ENCODE measurements around the gene CCN6. TPM values are rescaled to one million over a fixed set of nuclear protein-coding genes. Genes with fewer than 3 reads are reported as not detected.

The CCN6 gene
- total and polyA plus RNA-seq, 10 donors, result 0.03 TPM; not detected in 9

DNA sequence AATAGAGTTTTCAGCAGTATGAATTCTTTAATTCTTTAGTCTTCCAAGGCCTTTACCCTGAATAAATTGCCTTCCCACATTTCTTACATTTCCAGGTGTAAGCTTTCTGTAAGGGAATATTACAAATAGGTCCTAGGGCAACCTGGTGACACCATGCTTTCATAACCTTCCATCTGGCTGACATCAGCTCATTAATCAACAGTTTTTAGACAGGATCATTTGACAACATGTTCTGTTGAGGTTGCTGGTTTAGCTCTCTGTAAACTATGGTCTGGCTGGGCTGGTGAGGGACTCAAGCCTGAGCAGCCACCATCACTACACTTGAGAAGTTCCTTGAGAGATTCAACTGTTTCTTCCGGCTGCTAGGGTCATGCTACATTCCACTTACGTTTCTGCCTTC is 52.7 kb downstream of the CCN6 start:
- H3K4me3 ChIP-seq, result no peak overlapping the region
- DNase-seq, result no peak
- no peaks in the 10 kb centered on the region for H3K27me3 ChIP-seq (replicated peaks in 1 of 7)
- no peaks in the 10 kb centered on the region for H3K4me1 ChIP-seq
- intact Hi-C loops (cut with DNase I; ENCODE audit: low total_unique reads), result no loop called here
- peaks cover 0 to 6% (median 0%) of the 10 kb centered on the region in 8 donors for H3K9me3 ChIP-seq
- peaks cover 0 to 7% (median 0%) of the 10 kb centered on the region in 6 donors for H3K36me3 ChIP-seq
- 64 to 88% (median 76%) methylated on average over 2 of the region's 2 CpGs for WGBS, 5 donors
- no peak for TF ChIP-seq POLR2A (IDR thresholded peaks at IDR 0.05)
- TF ChIP-seq POLR2AphosphoS5 (IDR thresholded peaks at IDR 0.05), result no peak
- TF ChIP-seq, protein P1, sequence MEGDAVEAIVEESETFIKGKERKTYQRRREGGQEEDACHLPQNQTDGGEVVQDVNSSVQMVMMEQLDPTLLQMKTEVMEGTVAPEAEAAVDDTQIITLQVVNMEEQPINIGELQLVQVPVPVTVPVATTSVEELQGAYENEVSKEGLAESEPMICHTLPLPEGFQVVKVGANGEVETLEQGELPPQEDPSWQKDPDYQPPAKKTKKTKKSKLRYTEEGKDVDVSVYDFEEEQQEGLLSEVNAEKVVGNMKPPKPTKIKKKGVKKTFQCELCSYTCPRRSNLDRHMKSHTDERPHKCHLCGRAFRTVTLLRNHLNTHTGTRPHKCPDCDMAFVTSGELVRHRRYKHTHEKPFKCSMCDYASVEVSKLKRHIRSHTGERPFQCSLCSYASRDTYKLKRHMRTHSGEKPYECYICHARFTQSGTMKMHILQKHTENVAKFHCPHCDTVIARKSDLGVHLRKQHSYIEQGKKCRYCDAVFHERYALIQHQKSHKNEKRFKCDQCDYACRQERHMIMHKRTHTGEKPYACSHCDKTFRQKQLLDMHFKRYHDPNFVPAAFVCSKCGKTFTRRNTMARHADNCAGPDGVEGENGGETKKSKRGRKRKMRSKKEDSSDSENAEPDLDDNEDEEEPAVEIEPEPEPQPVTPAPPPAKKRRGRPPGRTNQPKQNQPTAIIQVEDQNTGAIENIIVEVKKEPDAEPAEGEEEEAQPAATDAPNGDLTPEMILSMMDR (IDR thresholded peaks at IDR 0.05 in 8 of 11, conservative IDR thresholded peaks at IDR 0.05 in 3 of 11), result no peak
- H3K27ac ChIP-seq, result no peak overlapping the region

GRCh38 chr6:112109262-112109661 is 55.4 kb downstream of the CCN6 start:
- no peak for TF ChIP-seq POLR2AphosphoS5 (IDR thresholded peaks at IDR 0.05)
- Histone ChIP-seq H3K36me3 (no peaks in the 10 kb centered on the region), H3K4me3 (no peak overlapping the region), H3K4me1 (no peaks in the 10 kb centered on the region), H3K9me3 (peaks cover 0 to 6% (median 0%) of the 10 kb centered on the region in 8 donors), H3K27me3 (replicated peaks in 1 of 7) (no peaks in the 10 kb centered on the region), H3K27ac (no peak overlapping the region)
- no peak for DNase-seq
- WGBS, 5 donors, result 62 to 85% (median 75%) methylated on average over 9 of the region's 9 CpGs
- intact Hi-C loops (cut with DNase I; ENCODE audit: low total_unique reads), result no loop called here

DNA sequence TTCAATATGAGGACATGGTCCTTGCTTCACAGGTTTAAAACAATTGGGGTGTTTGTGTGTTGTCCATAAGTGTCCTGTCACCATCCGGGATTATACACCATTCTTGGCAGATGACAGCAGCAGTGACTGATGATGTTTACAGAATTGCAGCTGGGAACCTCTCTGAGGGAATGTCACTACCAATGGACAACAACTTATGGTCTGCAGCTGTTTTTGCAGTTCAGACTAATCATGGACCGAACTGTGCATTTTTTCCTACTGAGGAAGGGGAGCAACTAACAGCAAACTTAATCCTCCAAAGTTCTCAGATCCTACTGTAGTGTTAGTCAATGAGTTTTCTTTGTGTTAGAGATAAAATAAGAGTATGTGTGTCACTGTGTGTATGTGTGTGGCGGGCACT is 59.5 kb downstream of the CCN6 start:
- 78 to 91% (median 84%) methylated on average over 3 of the region's 3 CpGs for WGBS, 5 donors
- H3K27ac ChIP-seq, result no peak overlapping the region
- DNase-seq, result no peak

GRCh38 chr6:112113918-112114317 is 60.0 kb downstream of the CCN6 start:
- no peak for TF ChIP-seq POLR2A (IDR thresholded peaks at IDR 0.05)
- no peak for TF ChIP-seq POLR2AphosphoS5 (IDR thresholded peaks at IDR 0.05)
- TF ChIP-seq, protein P1 (IDR thresholded peaks at IDR 0.05 in 8 of 11, conservative IDR thresholded peaks at IDR 0.05 in 3 of 11), result no peak
- Histone ChIP-seq H3K27me3 (replicated peaks in 1 of 7) (no peaks in the 10 kb centered on the region), H3K4me3 (no peak overlapping the region), H3K4me1 (no peaks in the 10 kb centered on the region), H3K9me3 (no peaks in the 10 kb centered on the region), H3K27ac (no peak overlapping the region), H3K36me3 (no peaks in the 10 kb centered on the region)
- intact Hi-C loops (cut with DNase I; ENCODE audit: low total_unique reads), result no loop called here
- DNase-seq, result no peak

More for the DNA sequence above, 59.5 kb downstream of the CCN6 start:
- intact Hi-C loops (cut with DNase I; ENCODE audit: low total_unique reads), result no loop called here
- H3K4me1 ChIP-seq, result no peaks in the 10 kb centered on the region
- TF ChIP-seq POLR2A (IDR thresholded peaks at IDR 0.05), result no peak
- TF ChIP-seq POLR2AphosphoS5 (IDR thresholded peaks at IDR 0.05), result no peak
- TF ChIP-seq, protein P1 (IDR thresholded peaks at IDR 0.05 in 8 of 11, conservative IDR thresholded peaks at IDR 0.05 in 3 of 11), result no peak
- no peak overlapping the region for H3K4me3 ChIP-seq
- no peaks in the 10 kb centered on the region for H3K36me3 ChIP-seq
- no peaks in the 10 kb centered on the region for H3K27me3 ChIP-seq (replicated peaks in 1 of 7)
- H3K9me3 ChIP-seq, result no peaks in the 10 kb centered on the region

All from spleen (tissue), 11 donors.